HTR-8/SVneo (cell line): Measurements from ENCODE around the gene GUK1.
A peak's percentile ranks its signal among the peaks of the same experiment; 100 is the strongest.

Source experiments
- DNase-seq: peaks from one replicate; pipeline ENCODE4 v3.0.0; 2011; ENCODE audit warnings: low spot score, mixed read lengths; ENCODE audit not compliant: insufficient read length
- FAIRE-seq: peaks from 2 replicates; lab custom pipeline; 2011; peaks lifted over from hg19 to GRCh38; lab: Jason Lieb, UNC

GUK1 gene

DNA sequence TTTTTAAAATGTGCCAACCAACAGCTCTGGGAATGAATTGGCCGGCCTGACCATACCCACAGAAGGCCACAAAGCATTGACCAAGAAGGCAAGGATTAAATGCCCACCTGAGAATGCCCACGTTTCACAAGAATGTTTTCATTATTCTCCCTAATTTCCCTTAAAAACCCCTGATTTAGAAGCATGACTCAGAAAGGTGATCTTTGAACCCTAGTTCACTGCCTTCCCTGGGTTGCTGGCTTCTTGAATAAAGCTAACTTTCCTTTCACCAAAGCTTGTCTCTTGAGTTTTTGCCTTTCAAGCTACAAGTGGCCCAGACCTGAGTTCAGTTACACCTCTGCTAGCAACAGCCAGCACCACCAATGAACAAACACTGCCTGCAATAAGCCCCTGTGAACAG, 16.6 kb upstream of the GUK1 start:
- DNase-seq, result no peak

DNA sequence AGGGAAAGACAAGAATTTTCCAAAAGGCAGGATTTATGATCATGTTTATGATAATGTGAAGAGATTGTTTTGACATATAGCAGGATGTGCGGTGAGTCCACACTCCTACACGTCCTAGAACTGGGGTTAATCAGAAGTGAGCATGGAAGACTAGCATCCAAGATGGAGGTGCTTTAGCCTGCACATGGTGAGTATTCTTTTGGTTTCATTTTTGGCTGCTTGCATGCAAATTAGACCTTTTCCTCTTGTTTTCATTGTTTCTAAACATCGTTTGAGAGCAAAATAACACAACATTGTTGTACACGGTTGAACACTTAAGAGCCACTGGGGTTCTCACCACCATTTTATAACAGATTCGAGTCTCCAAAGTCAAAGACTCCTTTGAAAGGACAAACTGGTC, 14.9 kb upstream of the GUK1 start:
- FAIRE-seq, result no peak
- DNase-seq, result no peak

More for the DNA sequence above, 16.6 kb upstream of the GUK1 start:
- FAIRE-seq, result no peak

DNA sequence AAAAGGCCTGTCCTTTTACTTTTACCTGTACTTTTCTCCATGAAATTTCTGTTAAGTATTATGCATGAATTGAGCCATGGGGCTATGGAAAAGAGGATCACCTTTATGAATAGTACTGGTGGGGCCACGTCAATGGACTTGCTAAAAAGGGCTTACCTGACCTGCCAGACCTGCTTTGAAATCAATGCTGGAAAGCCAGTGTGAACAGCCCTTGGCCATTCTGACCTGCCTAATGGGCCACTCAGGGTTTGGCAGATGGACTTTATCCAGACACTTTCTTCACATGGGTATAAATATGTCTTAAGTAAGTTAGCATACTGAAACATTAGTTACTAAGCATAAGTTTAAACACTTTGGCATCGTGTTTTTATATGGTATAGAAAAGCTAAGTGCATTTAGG, 8.3 kb upstream of the GUK1 start:
- no peak for FAIRE-seq

DNA sequence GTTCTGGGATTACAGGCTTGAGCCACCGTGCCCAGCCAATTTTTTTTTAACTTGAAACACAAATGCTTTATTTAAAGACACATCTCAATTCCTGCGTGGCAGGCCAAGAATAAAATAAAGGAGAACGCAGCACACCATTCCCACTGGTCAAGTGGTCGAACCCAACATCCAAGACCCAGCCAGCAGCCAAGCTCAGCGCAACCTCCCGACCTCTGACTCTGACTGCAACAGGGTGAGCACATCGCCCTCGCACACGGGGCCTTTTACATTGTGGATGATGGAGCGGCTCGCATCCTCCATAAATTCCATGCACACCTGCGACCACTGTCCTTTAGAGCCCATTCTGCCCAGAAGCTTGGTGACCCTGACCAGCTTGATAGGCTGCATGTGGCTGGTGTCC, 5.5 kb upstream of the GUK1 start:
- FAIRE-seq (no peak), DNase-seq (no peak)

More for the DNA sequence above, 8.3 kb upstream of the GUK1 start:
- no peak for DNase-seq

DNA sequence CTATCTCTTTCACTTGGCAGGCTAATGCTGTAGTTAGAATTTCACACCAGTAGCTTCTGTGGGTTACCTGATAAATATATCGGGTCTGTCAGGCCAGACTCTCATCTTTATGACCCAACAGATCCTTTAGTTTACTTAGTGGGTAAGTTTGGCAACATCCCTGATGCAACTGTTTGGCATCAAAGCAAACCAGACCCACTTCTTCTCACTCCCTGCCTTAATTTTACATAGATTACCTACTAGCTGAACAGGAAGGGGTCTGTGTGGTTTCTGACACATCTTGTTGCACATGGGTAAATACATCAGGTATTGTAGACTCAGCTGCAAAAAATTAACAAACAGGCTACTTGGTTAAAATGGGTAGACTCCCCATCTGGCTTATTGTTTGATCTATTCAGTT, 3.2 kb upstream of the GUK1 start:
- DNase-seq (no peak), FAIRE-seq (no peak)

DNA sequence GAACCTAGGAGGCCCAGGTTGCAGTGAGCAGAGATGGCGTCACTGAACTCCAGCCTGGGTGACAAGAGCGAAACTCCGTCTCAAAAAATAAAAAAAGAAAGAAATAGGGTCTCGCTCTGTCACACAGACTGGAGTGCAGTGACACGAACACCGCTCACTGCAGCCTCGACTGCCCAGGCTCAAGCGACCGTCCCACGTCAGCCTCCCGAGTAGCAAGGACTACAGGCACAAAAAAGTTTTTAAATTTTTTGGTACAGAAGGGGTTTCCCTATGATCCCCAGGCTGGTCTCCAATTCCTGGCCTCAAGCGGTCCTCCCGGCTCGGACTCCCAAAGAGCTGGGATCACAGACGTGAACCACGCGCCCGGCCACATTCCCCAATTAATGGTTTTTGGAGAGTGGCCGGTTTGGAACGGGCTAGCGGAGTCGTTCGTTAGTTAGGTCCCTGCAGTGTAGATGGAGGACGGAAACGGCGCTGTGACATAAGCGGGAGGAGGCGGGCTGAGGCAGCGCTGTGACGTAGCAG, 611 bp upstream of the GUK1 start:
- no peak for FAIRE-seq

DNA sequence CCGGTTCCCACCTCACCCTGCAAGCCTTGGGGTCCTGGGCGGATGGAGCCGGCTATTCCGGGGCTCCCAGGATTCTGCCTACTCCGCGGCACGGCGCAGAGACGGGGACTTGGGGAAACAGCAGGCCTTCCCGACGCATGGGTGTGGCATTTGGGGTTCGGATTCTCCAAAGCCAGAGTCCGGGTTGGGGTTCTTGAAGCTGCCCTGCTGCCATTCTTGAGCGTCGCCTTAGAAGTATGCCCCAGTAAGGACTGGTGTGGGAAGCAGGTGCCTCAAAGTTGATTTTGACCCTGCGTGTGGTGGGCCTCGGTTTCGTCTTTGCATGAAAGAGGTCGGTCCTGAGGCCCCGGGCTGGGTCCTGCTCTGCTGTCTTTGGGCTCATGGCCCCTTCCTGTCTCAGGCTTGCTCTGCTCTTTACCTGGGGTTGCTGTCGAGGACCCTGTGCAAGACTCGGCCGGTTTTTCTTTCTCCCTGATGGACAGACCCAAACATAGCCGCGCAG, 696 bp downstream of the GUK1 start:
- DNase-seq, result no peak
- no peak for FAIRE-seq

More for the DNA sequence above, 611 bp upstream of the GUK1 start:
- no peak for DNase-seq

DNA sequence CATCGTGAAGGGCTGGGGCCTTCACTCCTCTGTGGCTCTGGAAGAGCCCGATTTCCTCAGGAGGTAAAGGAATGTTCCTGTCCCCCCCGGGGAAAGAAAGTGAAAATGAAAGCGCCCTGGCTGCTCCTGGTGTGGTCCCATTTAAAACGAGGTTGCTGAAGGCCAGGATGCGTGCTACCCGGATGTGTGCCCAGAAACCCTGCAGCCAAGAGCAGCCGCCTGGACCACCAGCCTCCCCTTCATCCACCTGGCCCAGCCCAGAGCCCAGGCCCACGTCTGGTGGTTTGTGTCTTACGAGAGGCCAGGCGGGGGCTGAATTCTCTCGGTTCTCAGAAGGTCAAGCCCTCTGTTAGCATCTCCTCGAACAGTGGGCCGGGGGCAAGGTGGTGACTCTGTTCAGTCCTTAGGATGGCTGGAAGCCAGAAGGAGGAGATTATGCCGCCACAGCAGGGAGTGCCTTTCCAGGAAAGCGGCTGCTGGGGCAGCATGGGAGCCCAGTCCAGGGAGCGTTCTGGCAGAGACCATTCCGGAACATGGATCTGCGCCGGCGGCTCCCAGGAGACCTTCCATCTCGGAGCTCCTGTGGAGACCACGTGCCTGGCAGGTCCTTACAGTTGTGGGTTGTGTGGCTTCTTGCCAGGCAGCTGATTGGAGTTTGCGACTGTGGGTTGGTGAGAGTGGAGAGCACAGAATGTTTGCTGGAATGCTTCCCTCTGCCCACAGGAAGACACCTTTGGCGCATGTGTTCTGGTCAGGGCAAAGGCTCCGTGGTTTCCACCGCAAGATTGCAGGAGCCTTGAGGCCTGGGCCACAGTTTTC, 1.4 kb downstream of the GUK1 start:
- no peak for DNase-seq

DNA sequence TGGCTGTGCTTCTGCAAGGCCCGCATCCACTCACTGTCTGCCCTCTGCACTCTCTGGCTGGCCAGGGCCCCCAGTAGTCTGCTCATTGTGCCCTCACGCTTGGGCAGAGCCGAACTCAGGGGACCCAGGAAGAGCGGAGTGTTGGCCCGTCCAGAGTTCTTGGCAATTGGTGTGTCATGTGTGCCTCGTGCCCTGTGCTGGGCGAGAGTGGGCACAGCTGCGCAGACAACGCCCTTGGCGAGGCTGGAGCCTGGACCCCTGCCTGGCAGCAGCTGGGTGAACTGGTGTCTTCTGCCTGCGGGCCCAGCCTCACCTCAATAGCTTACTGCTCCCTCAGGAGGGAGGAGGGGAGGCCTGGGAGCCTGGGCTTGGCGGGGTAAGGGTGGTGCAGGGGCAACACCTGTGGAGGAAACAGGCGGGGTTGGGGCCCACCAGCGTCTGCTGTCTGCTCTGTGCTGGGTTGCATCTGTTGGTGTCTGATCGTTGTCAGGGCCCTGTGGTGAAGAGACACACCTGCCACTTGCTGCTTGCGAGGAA, 2.1 kb downstream of the GUK1 start:
- no peak for FAIRE-seq

More for the DNA sequence above, 1.4 kb downstream of the GUK1 start:
- no peak for FAIRE-seq

DNA sequence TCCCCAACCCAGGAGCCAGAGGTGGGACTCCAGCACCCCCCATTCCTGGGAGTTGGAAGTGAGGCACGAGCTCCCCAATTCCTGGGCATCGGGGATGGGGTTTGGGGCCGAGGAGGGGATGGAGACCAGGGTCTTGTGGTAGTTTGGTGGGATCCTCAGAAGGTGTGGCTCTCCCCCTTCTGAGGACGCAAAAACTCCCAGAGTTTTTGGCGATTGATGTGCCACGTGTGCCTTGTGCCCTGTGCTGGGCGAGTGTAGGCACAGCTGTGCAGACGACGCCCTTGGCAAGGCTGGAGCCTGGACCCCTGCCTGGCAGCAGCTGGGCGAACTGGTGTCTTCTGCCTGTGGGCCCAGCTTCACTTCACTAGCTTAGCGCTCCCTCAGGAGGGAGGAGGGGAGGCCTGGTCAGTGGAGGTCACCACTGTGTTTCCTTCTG, 2.6 kb downstream of the GUK1 start:
- FAIRE-seq, result no peak

More for the DNA sequence above, 2.1 kb downstream of the GUK1 start:
- no peak for DNase-seq

DNA sequence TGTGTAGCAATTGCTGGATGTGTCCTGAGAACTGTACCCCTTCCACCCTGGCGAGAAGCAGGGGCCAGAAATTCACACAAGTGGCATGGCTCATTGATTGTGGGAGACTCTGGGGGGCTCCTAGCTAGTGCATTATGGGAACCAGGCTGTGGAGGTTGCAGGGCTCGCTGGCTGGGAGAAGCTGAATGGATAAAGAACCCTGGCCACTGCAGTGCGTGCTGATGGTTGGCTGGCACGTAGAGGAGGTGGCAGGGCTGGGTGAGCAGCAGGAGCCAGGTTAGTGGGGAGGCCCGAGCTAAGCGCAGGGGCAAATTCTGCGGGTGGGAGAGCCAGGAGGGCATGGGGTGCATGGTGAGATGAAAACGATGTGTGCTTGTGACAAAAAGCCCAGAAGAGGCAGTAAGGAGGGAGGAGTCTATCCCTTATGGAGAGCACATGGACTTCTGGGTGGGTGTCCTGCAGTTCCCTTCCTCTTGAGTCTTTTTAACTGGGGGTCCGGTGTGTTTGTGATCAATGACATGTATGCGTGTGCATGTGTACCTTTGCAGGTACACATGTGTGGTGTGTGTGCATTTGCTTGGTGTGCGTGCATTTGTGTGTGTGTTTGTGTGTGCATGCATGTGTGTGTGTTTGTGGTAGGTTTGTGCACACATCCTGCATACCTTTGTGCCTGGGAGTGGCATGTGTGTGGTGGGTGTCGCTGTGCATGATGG, 3.6 kb downstream of the GUK1 start:
- FAIRE-seq (peak; percentile 9), DNase-seq (no peak)

More for the DNA sequence above, 2.6 kb downstream of the GUK1 start:
- no peak for DNase-seq

DNA sequence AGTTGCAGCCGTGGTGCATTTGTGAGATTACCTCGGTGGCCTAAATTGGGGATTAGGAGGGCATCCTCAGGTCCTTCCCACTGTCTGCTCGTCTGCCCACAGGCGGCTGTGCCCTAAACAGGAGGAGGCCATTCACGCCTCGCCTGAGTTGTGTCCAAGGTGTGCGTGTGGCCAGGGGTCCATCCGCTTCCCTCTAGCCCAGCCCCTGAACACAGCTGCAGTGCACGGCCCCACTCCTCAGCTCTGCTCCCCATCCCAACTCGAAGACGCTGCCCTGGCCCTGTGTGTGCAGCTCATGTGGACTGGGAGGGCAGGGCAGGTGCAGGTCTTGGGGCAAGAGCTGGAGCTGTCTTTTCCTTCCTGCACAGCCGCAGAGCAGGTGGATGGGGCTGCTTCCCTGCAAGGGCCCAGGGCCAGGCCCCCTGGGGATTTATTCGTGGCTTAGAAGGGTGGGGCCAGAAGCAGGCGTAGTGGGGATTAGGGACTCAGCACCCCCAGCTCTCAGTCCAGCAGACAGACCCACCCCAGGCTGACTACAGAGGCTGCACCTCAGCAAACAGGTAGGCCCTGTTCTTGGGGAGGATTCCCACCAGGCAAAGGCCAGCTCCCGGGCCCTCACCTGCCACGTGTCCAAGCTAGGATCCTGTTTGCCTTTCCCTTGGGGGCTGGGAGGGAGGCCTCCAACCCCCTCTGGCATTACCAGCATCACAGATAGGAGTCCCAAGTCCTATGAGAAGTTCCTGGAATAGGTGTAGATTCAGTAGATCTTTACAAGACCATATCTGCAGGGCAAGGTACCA, 4.3 kb downstream of the GUK1 start:
- no peak for DNase-seq
- FAIRE-seq, result no peak

DNA sequence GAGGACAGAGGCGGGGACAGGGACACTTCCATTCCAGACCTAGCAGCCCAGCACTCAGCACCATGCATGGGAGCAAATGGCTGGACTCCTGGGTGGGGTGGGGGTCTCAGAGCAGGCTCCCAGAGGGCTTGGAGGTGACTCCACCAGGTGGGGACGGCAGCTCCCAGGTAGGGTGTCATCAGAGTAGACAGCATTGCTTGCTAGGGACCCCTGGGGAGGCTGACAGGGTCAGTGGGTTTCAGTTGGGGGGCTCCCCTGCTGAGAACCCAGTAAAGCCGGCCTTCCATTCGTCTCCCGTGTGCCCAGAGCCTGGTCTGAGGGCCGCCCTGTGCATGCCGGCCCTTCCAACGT, 4.9 kb downstream of the GUK1 start:
- FAIRE-seq (no peak), DNase-seq (no peak)

DNA sequence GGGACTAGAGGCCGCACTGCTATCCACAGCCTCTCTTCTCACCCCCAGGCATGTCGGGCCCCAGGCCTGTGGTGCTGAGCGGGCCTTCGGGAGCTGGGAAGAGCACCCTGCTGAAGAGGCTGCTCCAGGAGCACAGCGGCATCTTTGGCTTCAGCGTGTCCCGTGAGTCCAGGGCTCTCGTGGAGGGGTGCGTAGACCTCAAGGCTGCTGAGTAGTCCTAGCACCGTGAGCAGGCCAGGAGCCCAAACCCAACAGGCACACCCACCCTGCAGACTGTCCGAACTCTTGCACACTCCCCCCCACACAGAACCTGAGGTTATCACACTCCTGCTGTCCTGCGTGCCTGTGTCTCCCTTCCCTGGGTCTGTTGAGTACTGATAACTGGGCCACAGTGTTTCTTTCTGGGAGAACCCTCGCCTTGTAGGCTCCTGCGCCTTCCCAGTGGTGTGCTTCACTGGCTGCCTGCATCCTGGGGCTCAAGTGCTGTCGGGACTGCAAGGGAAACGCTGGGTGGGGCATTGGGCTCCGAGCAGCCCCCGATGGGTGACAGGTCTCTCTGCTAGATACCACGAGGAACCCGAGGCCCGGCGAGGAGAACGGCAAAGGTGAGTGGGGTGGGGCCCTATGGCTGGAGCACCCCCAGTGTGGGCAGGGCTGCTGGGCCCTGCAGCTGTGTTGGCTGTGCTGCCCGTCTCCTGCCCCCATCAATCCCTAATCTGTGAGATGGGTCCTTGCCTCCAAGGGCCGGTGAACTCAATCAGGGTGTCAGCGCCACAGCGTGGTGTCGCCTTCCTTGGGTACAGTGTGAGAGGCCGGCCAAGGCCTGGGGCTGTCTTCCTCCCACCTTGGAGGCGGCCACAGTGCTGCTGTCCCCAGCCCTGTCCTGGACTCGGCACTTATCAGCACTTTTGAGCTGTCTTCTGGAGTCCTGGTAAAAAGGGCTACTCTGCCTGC, 5.7 kb downstream of the GUK1 start:
- no peak for DNase-seq
- FAIRE-seq, result no peak

DNA sequence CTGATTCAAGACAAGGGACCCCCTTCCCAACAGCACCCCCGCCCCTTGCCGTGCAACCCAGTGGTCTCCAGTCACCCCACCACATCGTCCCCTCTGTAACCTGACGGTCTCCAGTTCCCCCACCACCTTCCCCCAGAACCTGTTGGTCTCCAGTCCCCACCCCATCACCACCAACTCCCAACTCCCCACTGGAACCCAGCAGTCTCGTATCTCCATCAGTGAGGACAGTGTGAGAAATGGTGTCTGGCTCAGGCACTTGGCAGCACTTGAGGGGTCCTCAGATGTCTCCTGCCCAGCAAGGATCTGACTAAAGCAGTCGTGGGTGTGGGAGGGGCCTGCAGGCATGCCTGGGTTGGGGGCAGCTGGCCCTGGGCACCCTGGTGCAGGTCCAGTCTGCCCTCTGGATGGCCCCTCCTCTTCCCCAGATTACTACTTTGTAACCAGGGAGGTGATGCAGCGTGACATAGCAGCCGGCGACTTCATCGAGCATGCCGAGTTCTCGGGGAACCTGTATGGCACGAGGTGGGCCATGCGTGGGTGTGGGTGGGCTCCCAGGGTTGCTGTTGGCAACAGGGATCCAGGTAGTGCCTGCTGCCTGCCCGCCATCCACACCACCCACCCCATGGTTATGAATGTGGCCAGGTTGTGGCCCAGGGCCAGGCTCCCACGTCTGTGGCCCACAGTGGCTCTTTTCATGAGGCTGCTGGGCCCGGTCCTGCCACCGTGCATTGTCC, 6.5 kb downstream of the GUK1 start:
- DNase-seq (no peak), FAIRE-seq (no peak)

DNA sequence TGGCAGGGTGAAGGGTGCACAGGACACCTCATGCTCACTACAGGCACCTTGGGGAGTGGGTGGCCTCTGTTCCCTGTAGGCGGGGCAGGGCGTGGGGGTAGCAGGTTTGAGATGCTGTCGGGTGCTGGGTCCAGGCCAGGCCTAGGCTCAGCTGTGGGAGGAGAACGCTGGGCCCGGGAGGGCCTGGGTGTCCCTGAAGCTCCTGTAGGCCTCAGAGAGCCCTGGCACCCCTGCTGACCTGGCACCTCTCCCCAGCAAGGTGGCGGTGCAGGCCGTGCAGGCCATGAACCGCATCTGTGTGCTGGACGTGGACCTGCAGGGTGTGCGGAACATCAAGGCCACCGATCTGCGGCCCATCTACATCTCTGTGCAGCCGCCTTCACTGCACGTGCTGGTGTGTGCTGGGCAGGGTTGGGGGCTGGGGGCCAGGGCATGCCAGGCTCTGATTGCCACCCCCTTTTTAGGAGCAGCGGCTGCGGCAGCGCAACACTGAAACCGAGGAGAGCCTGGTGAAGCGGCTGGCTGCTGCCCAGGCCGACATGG, 7.1 kb downstream of the GUK1 start:
- no peak for FAIRE-seq
- DNase-seq, result no peak

DNA sequence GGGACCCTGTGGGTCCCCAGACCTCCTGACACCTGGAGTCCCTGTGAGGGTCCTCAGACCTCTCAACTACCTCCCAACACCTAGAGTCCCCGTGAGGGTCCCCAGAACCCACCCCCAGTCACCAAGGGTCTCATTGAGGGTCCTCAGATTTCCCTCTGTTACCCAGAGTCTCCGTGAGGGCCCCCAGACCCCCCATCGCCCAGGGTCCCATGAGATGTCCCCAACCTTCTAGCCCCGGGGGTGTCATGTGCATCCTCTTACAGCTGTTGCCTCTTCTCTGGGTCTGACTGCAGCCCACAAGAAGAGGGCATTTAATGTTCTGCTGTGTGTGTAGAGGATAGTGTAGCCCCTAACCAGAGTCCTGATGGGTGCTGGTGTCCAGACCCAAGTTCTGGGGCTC, 7.7 kb downstream of the GUK1 start:
- DNase-seq, result no peak
- FAIRE-seq, result no peak

DNA sequence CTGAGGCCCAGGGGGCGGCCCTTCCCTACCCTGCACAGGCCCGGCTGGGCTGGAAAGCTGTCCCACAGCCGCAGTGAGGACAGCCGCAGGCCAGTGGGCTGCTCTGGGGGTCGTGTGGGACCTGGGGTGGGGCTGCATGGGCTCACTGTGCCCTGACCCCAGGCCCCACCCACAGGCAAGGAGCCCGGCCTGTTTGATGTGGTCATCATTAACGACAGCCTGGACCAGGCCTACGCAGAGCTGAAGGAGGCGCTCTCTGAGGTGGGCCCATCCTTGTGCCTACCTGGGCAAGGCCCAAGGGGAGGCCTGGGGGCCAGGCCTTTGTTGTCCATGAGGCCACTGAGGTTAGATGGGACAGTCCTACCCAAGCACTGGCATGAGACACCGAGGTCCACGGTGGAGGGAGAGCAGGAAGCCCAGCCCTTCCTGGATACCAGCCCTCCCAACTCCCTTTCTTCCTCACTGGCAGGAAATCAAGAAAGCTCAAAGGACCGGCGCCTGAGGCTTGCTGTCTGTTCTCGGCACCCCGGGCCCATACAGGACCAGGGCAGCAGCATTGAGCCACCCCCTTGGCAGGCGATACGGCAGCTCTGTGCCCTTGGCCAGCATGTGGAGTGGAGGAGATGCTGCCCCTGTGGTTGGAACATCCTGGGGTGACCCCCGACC, 8.2 kb downstream of the GUK1 start:
- DNase-seq (no peak), FAIRE-seq (no peak)
